Measurements from ENCODE around the gene CFAP65. TPM values are rescaled to one million over a fixed set of nuclear protein-coding genes. Genes with fewer than 3 reads are reported as not detected.

Gene CFAP65
- total and polyA plus RNA-seq, 9 of the 15 experiments (the other 6 are each of a cell fraction or from before 2014, with no cell fraction given) = not detected

GRCh38 chr2:219041252-219041651, at the start of gene CFAP65 (continued):
- TF ChIP-seq, protein P1, sequence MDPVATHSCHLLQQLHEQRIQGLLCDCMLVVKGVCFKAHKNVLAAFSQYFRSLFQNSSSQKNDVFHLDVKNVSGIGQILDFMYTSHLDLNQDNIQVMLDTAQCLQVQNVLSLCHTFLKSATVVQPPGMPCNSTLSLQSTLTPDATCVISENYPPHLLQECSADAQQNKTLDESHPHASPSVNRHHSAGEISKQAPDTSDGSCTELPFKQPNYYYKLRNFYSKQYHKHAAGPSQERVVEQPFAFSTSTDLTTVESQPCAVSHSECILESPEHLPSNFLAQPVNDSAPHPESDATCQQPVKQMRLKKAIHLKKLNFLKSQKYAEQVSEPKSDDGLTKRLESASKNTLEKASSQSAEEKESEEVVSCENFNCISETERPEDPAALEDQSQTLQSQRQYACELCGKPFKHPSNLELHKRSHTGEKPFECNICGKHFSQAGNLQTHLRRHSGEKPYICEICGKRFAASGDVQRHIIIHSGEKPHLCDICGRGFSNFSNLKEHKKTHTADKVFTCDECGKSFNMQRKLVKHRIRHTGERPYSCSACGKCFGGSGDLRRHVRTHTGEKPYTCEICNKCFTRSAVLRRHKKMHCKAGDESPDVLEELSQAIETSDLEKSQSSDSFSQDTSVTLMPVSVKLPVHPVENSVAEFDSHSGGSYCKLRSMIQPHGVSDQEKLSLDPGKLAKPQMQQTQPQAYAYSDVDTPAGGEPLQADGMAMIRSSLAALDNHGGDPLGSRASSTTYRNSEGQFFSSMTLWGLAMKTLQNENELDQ (CRISPR knock-in tag; IDR thresholded peaks at IDR 0.05; ENCODE audit: borderline replicate concordance) = no peak
- TF ChIP-seq ZNF174 (CRISPR knock-in tag; IDR thresholded peaks at IDR 0.05) (no peak), CHD2 (IDR thresholded peaks at IDR 0.05; ENCODE audit: low read depth, low read length) (no peak)
- TF ChIP-seq, protein P2, sequence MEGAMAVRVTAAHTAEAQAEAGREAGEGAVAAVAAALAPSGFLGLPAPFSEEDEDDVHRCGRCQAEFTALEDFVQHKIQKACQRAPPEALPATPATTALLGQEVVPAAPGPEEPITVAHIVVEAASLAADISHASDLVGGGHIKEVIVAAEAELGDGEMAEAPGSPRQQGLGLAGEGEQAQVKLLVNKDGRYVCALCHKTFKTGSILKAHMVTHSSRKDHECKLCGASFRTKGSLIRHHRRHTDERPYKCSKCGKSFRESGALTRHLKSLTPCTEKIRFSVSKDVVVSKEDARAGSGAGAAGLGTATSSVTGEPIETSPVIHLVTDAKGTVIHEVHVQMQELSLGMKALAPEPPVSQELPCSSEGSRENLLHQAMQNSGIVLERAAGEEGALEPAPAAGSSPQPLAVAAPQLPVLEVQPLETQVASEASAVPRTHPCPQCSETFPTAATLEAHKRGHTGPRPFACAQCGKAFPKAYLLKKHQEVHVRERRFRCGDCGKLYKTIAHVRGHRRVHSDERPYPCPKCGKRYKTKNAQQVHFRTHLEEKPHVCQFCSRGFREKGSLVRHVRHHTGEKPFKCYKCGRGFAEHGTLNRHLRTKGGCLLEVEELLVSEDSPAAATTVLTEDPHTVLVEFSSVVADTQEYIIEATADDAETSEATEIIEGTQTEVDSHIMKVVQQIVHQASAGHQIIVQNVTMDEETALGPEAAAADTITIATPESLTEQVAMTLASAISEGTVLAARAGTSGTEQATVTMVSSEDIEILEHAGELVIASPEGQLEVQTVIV (CRISPR knock-in tag; IDR thresholded peaks at IDR 0.05; ENCODE audit: borderline replicate concordance) = no peak

Data from K562 (cell line).